ENCODE data around the gene GNB1L.

The GNB1L gene

DNA sequence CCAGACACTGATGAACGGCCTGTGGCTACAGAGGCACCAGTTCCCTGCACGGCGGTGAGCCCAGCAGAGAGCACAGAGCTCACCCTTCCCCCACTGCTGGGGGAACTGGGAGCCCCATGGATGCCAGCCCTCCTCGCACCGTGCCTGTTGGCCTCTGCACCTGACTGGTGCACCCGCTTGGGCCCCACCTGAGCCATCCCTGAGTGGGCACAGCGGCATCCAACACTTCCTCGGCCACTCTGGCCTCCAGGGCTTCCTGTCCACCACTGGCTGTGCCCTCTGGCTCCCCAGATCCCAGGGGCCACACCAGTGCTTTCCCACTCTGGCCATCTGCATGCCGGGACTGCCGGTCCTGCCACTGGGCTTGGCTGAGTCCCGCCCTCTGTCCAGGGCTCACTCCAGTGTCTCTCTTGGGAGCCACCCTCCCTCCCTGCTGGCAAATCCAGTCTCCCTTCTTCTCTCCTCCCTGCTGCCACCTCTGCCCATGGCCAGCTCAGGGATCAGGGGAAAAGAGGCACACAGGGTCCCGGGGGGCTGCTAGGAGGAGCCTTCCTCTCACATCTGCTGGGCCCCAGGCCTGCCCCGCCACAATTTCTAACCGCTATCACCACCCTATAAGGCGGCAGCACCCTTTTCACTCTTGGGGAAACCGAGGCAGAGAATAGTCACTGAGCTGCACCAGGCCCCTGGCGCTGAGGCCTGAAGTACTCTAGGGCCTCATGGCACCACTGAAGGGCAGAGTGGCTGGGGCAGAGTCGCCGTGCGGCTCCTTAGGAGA lies 33.0 kb downstream of the GNB1L start:
- DNase-seq, result no peak

DNA sequence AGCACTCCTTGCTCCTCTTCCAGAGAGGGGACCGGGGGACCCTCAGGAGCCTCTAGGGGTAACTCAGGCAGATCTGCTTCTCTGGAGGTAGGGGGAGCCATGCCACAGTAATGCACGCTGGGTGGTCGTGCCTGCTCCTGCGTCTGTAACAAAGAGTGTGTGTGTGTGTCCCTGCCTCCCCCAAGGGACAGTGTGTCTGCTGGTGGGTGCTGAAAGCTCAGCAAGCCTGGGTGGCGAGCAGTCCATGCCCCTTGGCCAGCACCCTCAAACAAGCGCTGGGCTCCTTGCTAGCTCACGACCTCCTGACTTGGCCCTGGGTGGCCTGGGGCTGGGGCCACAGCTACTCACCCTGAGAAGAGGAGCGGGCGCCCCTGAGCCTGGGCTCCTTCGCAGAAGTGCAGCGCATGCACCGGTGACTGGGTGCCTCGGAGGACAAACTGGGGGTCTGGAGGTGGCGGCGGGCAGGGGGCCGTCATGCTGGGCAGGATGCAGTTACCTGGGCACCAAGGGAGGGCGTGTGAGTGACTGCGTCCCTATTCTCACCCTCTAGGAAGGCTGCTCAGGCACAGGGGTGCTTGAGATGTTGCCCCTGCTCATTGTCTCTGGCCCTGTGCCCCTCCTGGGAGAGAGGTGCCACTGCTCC lies 33.7 kb downstream of the GNB1L start:
- no peak for DNase-seq

DNA sequence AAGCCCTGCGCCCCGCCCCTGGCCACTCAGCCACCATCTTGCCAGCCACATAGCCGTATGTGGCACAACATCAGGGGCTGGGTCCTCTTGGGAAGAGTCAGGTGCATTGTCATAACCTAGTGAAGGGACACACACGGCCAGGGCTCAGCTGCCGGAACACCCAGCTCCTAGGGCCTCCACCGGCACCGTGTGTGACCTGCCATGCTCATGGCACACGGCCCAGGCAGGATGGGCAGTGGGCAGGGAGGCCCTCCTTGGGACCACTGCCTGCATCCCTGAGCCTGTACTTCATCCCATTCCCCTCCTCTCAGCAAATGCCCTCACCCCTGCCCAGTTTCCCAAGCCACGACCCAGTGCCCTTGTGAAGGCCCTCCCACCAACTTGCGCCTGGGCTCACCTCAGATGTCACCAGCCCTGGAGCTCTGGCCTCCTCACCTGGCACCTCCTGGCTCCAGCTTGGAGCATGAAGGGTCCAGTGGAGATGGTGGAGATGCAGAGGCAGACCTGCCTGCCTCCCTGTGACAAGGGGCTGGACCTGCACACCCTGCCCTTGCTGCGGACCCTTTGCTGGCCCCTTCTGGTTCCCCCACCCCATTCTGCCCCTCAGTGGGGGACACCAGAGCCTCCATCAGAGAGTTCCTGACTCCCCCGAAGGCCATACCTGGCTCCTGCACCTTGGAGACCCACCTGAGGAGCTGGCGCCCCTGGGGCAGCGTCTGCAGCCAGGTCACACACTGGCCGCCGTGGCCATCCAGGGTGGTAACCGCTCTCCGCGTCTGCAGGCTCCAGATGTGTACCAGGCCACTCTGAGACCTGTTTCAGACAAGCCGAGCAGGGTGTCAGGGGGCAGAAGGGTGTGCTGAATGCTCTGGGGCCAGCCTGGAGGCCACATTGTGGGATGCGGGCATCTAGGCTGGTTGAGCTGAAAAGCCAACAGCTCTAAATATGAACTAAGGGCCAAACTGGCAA lies 34.5 kb downstream of the GNB1L start:
- no peak for DNase-seq

DNA sequence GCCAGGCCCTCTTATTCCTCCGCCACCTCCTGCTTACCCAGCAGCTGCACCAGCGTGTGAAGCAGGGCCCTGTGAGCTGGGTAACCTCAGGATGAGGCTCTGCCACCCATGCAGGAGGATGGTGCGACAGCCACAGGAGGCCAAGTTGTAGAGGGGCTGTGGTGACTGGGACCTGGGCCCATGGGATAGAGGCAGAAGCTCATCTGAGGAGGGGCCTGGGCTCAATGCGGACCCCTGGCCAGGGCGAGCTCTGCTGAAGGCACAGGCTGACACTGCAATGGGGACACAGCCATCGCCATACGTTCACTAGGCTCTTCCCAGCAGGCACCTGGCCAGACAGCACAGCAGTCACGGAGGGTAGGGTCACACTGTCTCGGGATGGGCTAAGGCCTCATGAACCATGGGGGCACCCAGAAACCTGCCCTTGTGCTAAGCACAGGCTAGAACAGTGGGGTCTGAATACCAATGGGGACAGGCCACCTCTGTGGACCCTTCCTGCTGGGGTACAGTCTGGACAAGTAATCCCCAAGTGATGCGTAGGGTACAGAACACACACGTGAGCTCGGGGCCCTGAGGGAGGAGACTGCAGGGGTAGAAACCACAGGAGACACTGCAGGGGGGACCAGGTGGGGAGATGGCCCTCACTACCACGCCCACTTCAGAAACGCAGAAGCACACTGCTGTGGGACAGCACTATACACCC lies 35.3 kb downstream of the GNB1L start:
- no peak for DNase-seq

DNA sequence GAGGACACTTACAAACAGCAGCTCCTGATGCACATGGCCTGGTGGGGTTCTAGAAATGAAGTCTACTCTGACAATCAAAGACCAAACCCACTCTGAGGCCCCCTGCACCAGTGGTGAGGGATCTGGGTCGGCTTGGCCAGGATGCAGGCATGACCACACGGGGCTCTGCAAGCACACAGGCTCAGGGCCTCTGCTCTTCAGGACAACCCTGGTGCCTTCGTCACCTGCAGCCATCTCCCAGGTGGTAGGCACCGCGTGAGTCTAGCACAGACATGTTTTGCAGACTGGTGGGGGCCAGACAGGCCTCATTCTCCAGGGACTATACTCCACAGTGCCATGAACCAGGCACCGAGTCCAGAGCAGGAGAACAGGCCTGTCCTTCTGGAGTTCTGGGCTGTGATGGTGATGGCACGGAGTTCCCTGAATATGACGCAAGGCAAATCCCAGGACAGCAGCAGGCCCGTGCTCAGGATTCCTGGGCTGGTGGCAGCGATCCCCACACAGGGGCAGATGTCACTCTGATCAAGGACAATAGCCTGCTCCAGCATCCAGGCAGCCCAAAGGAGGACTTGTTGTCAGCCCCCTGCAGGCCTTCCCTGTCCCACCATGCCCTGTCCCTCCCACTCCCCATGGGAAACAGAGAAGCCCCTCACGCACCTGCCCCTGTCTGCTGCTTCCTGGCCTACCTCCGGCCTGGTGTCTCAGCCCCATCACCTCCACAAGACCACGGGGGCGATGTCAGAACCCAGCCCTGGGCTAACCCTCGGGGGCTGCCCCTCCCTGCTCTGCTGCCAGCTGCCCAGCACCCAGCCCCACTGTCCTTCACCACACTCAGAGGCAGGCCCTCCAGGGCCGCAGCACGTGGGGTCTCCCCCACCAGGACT lies 36.1 kb downstream of the GNB1L start:
- no peak for DNase-seq

DNA sequence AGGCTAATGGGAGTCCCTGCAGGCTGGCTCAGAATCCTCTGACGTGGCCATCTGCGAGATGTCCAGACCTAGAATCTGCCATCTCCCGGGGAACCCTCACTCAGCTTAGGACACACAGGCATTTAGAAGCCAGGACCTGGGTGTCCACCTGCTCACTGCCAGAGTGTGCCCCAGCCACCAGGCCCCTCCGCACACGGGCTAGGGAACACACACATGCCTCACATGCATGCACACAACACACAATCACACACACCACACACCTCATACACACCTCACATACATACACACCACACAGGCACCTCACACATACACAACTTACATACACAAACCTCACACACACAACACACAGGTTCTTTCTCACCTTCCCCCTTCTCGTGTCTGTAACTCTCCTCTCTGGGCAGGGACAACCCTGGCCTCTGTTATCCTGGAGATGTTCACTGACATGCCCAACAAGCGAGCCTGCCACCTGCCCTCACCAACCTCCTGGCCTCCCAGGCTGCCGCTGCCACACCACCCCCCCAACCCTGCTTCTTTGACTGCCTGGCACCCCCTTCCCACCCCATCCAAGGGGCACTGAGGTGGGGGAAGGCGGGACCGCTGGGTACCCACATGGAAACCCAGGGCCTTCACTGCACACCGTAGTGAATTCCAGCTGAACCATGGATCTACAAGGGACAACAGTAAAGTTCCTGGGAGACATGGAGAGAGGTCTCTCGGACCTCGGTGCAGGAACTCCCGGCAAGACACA lies 38.1 kb downstream of the GNB1L start:
- DNase-seq, result no peak

DNA sequence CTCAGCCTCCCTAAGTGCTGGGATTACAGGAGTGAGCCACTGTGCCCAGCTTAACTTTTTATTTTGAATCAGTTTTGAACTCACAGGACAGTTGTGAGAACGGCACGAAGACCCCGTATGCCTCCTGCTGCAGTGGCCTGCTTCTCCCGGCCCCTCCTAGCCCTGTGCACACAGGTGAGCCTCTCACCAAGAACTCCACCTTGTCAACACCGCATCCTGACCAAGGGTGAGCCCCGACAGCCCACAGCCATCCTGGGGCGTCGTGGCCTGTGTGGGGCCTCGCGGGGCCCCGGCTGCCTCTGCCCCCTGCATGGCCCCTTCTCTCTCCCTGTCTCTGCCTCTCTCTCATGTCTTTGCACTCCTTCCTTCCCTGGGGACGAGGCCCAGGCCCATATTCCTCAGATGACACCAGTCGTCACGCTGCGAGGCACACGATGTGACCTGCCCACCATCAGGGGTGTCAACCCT lies 38.8 kb downstream of the GNB1L start:
- DNase-seq, result no peak

DNA sequence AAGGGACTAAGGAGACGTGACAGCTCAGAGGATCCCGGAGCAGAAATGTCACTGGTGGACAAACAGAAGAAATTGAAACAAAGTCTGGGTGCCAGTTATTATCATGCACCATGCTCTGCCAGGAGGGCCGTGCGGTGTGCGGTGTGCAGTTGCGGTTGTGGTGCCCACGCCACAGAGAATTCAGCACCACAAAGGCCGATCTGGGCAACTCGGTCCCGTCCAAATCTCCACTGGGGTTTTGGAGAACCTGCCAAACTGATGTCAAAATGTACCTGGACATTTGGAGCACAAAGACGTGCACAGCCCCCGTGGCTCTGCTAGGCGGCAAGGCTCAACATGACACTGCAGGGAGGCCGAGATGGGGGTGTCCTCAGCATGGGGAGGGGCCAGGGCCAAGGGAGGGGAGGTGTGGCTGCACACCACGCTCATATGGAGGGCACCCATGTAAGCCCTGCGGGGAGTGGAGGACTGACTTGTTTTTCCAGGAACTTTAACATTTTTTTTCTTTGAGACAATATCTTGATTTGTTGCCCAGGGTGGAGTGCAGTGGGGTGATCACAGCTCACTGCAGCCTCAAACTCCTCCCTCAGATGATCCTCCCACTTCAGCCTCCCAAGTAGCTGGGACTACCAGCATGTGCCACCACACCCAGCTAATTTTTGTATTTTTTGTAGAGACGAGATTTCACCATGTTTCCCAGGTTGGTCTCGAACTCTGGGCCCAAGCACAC lies 39.4 kb downstream of the GNB1L start:
- no peak for DNase-seq

DNA sequence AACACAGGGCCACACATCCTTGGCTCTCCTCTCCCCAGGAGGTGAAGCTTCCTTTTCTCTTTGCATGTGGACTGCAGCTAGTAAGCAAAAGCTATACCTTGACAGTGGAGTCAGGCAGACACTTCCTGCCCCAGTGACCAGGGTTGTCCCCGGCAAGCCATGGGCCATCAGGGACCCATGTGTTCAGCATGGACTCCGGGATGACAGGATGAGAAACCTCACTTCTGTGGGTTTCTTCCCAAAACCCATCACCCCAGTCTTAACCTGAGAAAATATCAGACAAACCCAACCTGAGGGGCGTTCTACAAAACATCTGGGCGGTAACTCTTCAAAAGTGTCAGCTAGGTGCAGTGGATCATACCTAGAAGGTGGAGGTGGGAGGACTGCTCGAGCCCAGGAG lies 40.2 kb downstream of the GNB1L start:
- DNase-seq, result no peak

DNA sequence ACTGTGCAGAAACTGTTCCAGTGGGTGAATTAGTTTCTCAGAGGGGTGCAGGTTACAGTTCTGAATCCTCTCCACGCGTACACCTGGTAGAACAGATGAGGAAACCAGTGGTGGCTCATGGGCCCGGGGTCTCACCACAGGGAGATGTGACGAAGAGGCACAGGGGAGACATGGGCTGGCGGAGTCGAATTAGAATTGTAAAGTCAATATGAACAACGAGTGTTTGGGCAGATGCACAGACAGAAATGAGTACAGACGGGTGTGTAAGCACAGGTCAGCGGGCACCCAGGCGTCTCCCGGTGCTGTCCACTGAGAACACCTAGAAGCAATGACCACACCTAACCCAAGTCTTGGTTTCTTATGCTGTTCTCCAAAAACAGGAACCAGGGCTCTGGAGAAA lies 41.8 kb downstream of the GNB1L start:
- no peak for DNase-seq

DNA sequence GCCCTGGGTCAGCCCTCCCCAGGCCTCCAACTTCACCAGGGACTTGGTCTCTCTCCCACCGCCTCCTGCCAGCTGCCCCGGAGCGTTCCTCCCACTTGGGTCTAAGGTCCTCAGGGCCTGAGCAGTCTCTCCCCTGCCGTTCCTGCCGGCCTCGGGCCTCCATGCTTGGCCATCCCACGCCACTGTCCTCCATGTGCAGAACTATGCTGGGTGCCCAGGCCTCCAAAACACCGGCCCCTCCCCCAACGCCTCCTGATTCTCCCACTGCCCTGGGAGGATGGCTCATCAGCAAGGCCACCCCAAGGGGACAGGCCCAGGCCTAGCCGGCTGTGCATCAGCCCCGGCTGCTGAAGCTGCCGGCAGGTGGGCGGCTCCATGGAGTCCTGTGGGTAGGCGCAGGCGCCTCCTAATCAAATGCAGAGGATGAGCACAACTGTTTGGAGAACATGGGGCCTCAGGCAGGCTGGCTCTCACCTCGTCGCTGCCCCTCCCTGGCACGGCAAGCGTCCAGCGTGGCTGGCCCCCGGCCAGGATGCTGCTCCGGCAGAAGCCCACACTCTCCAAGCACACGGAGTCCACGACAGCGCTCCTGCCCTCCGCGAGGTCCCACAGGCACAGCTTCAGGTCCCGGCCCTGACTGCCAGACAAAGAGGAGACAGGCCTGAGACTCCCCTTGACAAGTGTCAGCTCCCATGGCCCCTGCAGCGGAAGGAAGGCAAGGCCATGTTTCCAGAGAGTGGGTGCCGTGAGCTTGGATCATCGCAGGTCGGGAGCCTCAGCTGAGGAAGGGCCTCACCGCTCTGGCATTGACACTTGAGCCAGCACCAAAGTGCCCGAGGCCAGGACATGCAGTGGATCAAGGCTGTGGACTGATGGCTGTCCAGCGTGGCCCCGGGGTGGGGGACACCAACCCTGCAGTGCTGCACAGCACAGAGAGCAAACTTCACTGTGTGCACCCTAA lies 42.6 kb downstream of the GNB1L start:
- DNase-seq, result no peak

DNA sequence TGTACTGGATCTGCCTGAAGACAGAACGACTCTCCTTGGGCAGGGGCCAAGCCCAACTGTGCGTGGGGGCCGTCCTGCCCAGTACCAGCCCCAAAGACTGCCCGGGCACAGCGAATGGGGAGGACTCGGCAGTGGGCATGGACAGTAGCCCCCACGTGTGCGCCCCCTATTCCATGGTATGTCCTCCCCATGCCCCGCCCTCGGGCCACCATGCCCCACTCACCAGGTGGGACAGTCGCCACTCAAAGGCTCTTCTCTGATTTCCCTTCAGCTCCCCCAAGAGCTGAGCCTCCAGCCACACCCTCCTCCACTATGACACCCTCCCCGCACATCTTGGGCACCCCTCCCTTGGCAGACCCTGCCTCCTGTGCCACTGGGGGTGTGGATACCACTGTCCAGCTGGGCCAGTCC lies 43.5 kb downstream of the GNB1L start:
- no peak for DNase-seq

DNA sequence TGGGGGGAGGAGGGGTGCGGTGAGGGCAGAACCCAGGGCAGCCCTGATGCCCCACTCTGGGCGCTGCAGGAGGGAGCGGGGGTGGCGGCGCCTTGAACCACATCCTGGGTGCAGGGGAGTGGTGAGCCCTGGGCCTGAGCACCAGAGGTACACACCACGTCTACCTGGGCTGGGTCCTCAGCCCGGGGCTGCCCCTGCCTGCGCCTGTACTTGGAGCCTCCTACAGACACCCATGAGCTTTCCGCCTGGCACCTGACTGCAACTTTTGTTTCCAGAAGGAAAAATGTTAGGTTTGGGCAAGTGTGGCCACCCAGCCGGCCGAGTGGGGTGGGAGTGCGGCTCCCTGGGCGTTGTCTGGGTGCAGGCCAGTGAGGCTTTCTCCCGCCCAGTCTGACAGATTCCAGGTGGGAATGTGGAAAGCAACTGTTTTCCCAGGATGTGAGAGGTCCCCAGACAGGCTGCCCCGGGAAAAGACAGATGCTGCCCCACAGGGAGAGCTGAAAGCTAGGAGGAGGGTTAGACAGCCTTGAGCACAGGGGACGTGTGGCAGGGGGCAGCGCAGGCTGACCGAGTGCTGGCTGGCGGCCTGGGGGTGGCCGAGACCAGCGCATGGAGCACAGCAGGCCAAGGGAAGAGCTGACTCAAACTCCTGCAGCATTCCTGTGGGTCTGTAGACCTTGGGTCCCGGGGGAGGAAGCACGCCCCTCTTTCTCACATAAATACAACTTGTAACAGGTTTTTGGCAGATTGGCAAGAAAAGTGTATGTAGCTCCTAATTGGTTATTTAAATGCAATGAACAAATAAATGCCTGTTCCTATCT lies 44.1 kb downstream of the GNB1L start:
- no peak for DNase-seq

DNA sequence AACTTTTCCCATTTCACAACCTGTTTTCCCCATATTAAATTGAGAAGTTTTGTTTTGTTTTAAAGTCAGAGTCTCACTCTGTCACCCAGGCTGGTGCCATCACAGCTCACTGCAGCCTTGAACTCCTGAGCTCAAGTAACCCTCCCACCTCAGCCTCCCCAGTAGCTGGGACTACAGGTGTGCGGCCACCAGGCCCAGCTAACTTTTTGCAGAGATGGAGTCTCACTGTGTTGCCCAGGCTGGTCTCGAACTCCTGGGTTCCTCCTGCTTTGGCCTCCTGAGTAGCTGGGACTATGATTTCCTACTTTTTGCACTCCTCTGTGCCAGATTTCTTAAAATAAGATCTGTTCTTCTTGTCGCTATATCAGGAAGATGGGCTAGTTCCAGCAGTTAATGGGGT lies 44.9 kb downstream of the GNB1L start:
- no peak for DNase-seq

DNA sequence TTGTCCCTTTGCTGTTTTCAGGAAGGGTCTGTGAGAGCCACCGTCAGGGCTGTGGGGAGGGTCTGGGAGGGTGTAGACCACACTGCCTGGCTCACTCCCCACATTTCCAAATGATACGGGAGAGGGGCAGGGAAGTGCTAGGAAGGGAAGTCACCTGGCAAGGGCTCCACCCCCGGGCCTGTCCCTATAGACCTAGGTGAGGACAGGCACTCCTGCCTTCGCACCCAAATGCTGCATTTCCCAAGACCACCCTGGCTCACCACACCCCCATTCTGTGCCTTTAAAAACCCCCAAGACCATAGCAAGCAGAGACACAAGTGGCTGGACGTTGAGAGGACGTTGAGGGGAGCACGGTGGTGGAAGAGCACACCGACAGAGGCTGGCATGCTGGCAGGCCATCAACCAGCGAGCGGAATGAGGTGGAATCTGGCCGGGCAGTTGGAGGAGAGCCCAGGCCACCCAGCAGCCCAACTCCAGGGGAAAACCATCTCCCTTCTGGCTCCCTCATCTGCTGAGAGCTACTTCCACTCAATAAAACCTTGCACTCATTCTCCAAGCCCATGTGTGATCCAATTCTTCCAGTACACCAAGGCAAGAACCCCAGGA lies 45.7 kb downstream of the GNB1L start:
- no peak for DNase-seq

DNA sequence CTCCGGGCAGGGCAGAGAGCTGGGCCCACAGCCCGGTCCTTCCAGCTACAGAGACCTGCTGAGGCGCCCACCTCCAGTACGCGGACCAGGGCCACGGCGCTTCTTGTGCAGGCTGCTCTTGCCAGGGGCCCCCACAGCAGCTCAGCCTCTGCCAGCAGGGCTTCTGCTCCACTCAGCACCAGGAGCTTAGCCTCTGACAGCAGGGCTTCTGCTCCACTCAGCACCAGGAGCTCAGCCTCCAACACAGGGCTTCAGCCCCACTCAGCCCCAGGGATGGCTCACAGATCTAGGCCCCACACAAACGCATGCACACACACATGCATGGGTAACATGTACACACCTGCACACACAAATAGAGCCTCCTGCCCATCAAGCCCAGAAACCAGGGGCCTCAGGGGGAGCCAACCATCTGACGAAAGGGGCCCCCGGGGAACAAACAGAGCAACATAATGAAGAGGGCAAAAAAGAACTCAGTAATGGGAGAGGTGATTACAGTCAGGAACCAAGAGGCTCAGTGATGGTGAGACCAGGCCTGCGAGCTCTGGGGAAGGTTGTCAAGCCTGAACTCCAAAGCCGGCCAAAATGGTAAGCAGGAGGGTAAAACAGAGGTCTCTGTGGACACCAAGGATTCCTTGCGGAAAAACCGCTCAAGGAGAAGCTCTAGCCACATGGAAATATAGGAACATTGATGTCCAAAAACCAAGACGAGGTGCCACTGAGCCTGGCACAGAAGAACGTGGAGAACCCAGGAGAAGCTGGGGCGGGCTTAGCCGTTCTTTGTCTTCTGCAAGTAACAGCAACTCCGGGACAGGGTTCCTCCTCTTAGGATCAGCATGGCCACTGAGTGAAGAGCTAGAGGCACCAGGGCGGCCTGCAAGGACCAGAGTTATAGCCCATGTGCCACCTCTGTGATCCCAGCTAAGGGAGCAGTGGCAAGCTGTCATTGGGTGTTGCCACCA lies 46.5 kb downstream of the GNB1L start:
- DNase-seq, result no peak

Data from stimulated activated CD4-positive, alpha-beta T cell treated with anti-CD3 and anti-CD28 coated beads, Interleukin-4, amount 100 ng/mL, for 24 hours (primary cell).